22Rv1 (cell line): ENCODE measurements around the gene PFKFB2.

Source experiments
- H3K27ac ChIP-seq: fragments of 450-650 bp; 2 replicates; pipeline ENCODE4 v1.5.1; 2017
- CTCF ChIP-seq: fragments of 450-650 bp; IDR thresholded peaks from 2 replicates; pipeline ENCODE4 v1.5.1; 2017; ENCODE audit warnings: mild to moderate bottlenecking
- ZFX ChIP-seq: fragments of 450-650 bp; IDR thresholded peaks from 2 replicates; pipeline ENCODE4 v1.6.1; 2017; ENCODE audit warnings: antibody characterized with exemption, borderline replicate concordance

PFKFB2 gene

GRCh38 chr1:207045453-207045852 lies 7.6 kb upstream of the PFKFB2 start:
- TF ChIP-seq ZFX (no peak), CTCF (no peak)
- peak overlapping the region; percentile 58; the same call in 1 of the 2 replicates for H3K27ac ChIP-seq

- H3K27ac ChIP-seq = no peak overlapping the region
- TF ChIP-seq CTCF = no peak
- no peak for TF ChIP-seq ZFX
Measured at GRCh38 chr1:207047505-207047904, 5.6 kb upstream of the PFKFB2 start.

- TF ChIP-seq CTCF (no peak), ZFX (no peak)
- no peak overlapping the region for H3K27ac ChIP-seq
Measured at GRCh38 chr1:207048041-207048440, 5.0 kb upstream of the PFKFB2 start.

GRCh38 chr1:207049054-207049453 lies 4.0 kb upstream of the PFKFB2 start:
- TF ChIP-seq CTCF (no peak), ZFX (no peak)
- 0 out of 2 replicates have a peak overlapping the region, but pooled peaks have one; percentile 98 for H3K27ac ChIP-seq

GRCh38 chr1:207049514-207049913 lies 3.6 kb upstream of the PFKFB2 start:
- peak overlapping the region; percentile 98 for H3K27ac ChIP-seq
- TF ChIP-seq CTCF (no peak), ZFX (no peak)

- H3K27ac ChIP-seq = peak overlapping the region; percentile 98
- TF ChIP-seq ZFX = no peak
- TF ChIP-seq CTCF = peak; percentile 97
Measured at GRCh38 chr1:207049974-207050391, 3.1 kb upstream of the PFKFB2 start.

- TF ChIP-seq CTCF = no peak
- no peak for TF ChIP-seq ZFX
- H3K27ac ChIP-seq = peak overlapping the region; percentile 98
Measured at GRCh38 chr1:207050480-207051190, 2.4 kb upstream of the PFKFB2 start.
